Measurements from ENCODE around the gene ATF6B.

DNA sequence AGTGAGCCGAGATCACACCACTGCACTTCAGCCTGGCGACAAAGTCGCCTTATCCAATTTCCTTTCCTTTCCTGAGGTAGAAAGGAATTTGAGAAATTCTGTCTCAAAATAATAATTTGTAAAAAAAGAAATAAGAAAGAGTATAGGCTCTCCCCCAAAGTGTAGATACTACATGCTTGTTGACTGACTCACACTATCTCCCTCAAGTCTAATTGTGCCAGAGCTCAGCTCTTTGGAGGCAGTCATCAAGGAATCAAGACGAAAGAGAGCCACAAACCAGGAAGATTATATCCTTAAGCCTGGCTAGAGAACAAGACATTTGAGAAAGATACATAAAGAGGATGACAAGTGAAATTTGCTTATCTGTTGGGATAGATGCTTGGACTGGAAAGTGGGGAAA is 5.7 kb upstream of the ATF6B start:
- TF ChIP-seq, protein P1, sequence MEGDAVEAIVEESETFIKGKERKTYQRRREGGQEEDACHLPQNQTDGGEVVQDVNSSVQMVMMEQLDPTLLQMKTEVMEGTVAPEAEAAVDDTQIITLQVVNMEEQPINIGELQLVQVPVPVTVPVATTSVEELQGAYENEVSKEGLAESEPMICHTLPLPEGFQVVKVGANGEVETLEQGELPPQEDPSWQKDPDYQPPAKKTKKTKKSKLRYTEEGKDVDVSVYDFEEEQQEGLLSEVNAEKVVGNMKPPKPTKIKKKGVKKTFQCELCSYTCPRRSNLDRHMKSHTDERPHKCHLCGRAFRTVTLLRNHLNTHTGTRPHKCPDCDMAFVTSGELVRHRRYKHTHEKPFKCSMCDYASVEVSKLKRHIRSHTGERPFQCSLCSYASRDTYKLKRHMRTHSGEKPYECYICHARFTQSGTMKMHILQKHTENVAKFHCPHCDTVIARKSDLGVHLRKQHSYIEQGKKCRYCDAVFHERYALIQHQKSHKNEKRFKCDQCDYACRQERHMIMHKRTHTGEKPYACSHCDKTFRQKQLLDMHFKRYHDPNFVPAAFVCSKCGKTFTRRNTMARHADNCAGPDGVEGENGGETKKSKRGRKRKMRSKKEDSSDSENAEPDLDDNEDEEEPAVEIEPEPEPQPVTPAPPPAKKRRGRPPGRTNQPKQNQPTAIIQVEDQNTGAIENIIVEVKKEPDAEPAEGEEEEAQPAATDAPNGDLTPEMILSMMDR (IDR thresholded peaks at IDR 0.05), result no peak
- TF ChIP-seq POLR2A (IDR thresholded peaks at IDR 0.05), result no peak

Measured in right lobe of liver (tissue), 4 donors.